Raji (cell line): ENCODE measurements around the gene MYADML2.

Experiments
- POLR2A ChIP-seq: IDR thresholded peaks from 2 replicates; pipeline ENCODE4 v1.6.1; 2011; ENCODE audit warnings: low read depth, low read length, control low read depth; ENCODE audit not compliant: insufficient read depth

MYADML2 gene

DNA sequence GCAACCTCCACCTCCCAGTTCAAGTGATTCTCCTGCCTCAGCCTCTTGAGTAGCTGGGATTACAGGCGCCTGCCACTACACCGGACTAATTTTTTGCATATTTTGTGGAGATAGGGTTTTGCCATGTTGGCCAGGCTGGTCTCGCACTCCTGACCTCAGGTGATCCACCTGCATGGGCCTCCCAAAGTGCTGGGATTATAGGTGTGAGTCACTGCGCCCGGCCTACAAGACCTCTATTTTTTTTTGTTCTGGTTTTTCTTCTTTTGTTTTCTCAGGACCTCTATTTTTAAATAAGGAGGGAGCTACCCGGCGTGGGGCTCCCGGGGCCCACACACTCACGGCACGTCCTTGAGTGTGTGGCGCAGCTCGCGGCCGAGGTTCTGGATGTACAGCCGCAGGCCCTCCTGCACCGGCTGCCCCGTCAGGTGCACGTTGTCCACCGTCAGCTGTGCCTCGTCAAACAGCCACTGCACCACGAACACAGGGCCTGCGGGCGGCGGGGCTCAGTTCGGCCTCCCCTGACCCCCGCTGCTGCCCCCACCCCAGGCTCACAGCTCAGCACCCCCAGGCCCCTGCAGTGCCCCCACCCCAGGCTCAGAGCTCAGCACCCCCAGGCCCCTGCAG, 8.1 kb upstream of the MYADML2 start:
- no peak for TF ChIP-seq POLR2A

DNA sequence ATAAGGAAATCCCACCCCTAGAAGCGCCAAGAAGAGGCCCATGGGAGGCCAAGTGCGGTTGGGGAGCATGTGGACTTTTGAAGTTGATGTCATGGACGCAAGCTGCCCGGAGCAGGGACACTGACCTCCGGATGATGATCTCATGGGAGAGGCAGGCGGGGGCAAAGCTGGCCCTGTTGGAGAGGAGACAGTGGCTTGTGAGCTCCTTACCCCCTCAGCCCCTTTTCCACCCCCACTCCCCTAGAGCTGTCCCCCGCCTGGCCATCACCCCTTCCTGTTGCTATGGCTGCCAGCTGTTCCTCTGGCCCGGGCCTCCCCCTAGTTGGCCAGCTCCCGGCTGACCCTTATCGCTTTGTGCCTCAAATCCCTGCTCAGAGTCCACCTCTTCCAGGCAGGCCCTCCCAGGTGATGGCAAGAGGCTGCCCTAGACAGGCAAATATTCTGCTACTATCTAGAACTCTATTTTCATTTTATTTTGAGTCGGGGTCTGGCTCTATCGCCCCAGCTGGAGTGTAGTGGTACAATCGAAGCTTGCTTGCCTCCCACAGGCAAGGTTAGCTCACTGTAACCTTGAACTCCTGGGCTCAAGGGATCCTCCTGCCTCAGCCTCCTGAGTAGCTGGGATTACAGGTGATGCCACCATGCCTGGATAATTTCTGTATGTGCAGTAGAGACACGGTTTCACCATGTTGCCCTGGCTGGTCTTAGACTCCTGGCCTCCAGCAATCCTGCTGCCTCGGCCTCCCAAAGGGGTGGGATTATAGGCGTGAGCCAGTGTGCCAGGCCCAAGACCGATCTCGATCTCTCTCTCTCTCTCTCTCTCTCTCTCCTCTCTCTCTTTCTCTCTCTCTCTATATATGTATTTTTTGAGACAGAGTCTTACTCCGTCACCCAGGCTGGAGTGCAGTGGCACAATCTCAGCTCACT, 7.4 kb upstream of the MYADML2 start:
- no peak for TF ChIP-seq POLR2A

GRCh38 chr17:81952792-81953228, 5.8 kb upstream of the MYADML2 start:
- TF ChIP-seq POLR2A: no peak

DNA sequence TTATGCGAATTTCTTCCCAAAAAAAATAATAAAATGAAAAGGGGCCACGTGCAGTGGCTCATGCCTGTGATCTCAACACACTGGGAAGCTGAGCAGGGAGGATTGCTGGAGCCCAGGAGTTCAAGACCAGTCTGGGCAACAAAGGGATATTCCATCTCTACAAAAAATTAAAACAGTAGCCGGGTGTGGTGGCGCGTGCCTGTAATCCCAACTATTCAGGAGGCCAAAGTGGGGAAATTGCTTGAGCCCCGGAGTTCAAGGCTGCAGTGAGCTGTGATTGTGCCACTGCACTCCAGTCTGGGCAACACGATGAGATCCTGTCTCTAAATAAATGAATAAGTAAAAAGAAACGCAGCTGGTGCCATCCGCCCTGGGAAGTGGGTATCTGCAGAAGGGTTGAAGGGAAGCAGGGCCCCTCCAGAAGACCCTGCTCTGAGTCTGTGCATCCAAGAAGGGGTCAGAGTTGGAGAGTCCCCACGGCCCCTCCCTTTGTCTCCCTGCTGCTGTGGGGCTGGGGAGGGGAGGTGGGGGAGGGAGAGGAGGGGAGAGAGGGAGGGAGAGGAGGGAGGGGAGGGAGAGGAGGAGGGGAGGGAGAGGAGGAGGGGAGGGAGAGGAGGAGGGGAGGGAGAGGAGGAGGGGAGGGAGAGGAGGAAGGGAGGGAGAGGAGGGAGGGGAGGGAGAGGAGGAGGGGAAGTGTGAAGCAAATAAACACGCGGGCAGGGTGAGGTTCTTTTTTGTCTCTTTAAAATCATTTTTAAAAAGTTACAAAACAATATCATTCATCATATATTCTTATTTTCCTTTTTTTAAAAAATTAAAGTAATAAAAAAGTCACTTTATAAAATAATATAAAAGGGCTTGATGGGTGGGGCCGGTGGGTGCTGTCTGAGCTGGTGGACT, 5.0 kb upstream of the MYADML2 start:
- TF ChIP-seq POLR2A: no peak

DNA sequence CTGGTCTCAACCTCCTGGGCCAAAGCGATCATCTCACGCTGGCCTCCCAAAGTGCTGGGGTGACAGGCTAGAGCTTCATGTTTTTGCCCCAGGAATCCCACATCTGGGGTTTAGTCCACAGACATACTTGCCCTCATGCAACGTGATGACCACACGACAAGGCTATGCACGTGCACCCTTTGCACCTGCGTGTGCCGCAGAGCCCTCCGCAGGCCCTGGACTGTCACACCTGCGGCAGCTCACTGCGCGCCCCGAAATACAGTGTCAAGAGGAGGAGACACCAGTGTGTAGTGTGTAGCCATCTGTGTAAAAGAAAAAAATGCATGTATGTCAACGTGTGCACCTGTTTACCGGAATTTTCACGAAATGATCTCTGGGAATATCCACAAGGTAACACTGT, 3.5 kb upstream of the MYADML2 start:
- no peak for TF ChIP-seq POLR2A

- no peak for TF ChIP-seq POLR2A
Observed at GRCh38 chr17:81948635-81949378, 1.8 kb upstream of the MYADML2 start.

DNA sequence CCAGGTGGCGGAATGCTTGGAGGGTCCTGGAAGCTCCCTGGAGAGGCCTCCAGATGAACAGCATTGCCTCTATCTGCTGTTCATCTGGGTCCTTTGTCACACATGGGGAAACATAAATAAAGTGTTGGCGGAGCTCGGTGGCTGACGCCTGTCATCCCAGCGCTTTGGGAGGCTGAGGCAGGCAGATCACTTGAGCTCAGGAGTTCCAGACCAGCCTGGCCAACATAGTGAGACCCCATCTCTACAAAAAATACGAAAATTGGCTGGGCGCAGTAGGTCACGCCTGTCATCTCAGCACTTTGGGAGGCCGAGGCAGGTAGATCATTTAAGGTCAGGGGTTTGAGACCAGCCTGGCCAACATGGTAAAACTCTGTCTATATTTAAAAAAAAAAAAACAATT, 2.2 kb downstream of the MYADML2 start:
- no peak for TF ChIP-seq POLR2A

DNA sequence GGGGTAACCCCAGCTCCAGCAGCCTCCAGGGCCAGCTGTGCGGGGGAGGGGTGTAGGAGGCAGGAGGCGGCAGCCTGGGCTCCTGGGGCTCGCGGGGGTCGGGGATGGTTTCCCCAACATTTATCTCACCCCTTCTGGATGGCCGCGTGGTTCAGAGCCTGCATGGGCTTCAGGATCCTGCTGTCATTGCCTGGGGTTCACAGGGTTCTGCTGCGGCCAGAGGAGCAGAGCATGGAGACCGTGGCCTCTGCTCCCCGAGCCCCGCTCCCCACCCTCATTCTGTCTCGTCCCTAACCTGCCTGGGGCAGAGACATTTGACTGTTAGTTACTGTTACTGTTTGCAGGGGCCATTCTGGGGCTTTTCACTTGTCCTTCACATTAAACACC, 4.9 kb downstream of the MYADML2 start:
- no peak for TF ChIP-seq POLR2A

DNA sequence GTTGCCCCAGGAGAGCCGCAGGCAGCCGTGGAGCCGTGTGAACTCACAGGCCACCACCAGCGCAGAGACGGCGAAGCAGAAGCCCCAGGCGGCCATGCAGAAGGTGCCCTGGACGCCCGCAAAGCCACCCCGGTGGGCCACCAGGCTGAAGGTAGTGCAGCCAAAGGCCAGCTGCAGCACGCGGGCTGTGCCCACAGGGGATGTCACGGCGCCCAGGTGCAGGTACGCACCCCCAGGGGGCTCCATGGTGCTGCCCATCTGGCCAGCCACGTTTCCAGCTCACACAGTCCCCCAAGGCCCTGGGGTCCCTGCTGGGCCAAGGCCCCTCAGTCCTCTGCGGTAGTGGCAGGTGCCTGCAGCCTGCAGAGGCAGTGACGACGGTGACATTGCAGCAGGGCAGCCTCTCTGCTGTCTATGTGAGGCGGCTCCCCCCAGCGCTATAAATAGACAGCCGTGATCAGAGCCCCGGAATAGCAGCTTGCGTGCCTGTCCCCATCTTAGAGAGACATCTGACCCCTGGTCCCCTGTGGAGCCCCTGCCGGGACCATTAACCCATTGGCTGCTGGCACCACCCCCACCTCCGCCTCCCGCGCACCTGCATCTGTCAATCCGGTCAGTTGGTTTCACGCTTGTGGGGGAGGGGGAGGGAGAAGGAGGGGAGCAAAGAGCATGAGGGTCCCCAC, 5.4 kb downstream of the MYADML2 start:
- TF ChIP-seq POLR2A: no peak

DNA sequence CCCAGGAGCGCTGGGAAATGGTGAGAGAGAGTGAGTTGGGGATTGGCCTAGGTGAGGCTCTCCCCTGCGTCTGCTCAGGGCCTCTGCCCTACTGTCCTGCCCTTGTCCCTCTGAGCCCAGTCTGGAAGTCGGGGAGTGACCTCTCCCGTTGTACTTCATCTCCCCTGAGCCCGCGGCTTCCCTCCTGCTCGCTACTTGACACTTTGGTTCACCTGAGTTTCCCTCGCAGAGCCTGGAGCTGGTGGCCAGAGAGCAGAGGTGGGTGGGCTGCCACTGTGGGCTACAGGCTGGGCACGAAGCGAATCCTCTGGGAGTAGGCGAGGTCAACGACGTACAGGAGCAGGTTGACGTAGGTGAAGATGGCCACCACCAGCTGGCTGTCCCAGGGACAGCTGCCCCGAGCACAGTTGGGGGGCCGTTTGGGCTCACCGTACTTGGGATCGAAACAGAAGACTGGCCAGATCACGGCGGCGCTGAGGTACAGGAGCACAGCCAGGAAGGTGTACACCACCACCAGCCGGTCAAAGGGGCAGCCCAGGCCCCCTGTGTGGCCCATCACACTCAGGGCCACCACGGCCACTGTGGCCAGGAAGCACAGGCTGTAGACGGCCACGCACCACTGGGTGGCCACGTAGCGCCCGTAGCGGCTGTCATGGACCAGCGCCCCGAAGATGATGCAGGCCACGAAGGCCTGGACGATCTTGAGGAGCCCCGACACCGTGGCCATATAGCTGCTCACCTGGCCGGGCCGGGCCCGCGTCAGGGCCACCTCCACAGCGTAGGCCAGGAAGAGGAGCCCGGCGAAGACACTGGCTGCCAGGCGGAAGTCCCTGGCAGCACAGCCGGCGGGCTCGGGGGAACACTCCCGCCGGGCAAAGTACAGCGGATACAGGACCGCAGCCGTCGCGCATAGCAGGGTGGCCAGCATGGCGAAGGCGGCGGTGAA, 6.2 kb downstream of the MYADML2 start:
- TF ChIP-seq POLR2A: no peak

DNA sequence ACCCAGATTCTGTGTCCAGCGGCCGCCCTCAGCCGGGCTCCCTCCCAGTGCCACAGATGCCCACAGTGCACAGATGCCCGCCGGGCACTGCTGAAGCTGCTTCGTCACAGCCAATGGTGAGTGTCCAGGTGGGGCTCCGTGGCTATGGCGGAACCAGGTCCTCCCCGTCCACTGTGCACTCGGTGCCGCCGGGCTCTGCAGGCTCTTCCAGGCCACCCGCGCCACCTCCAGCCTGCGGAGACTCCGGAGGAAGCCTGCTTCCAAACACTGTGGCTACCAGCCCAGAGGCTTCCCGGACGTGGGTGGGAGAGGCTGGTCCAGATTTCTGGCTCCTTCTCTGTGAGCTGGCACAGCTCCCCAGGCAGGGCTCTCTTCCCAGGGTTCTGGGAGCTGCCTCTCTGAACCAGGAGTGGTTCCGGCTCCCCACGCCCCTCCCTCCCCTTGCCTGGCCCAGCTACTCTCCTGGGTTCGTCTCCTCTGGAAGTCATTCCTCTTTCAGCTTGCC, 7.1 kb downstream of the MYADML2 start:
- TF ChIP-seq POLR2A: no peak

DNA sequence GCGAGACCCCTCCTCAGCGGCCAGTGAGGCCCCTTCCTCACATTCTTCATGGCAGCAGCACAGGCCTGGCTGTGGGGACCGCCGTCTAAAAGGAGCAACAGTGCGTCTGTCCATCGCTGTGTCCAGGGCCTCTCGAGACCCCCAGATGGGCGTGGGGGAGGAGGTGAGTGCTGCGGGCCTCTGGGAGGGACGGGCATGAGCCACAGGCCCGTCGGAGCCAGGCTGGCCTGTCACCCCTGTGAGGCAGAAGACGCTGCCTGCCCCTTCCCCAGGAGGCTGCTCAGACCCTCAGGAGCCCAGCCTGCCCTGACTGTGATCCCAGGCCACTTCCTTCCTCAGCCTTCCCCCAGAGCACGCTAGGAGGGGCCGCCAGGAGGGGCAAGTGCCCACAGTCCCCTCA, 7.8 kb downstream of the MYADML2 start:
- TF ChIP-seq POLR2A: no peak

DNA sequence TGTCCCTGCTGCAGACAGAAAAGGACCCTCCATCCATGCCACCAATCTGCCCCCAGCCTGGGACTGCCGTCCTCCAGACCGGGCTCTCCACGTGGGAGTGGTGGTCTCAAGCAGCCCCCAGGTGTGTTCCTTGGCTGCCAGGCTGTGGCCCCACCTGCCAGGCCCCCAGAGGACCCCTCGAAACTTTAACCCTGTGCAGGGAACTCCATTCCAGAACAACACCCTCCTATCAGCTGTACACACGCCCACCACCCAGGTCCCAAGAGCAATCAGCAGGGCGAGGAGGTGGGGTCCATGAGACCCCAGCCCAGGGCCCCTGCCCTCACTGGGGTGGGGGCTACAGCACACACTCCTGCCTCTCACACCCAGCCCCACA, 11.3 kb downstream of the MYADML2 start:
- TF ChIP-seq POLR2A: no peak
